WTC11 (cell line): ENCODE results near the gene EIF2S1.

Experiments
- ATF2 ChIP-seq: sonication (generic); formaldehyde crosslinking; IDR thresholded peaks from 2 replicates; pipeline ENCODE4 v1.8.1; 2022; ENCODE audit warnings: low read depth, missing genetic modification reagents, borderline replicate concordance
- CREB1 ChIP-seq: sonication (generic); formaldehyde crosslinking; IDR thresholded peaks from 2 replicates; pipeline ENCODE4 v1.8.0; 2023; ENCODE audit warnings: mild to moderate bottlenecking, missing genetic modification reagents
- FOXK1 ChIP-seq: sonication (generic); formaldehyde crosslinking; IDR thresholded peaks from 2 replicates; pipeline ENCODE4 v1.8.0; 2022; ENCODE audit warnings: mild to moderate bottlenecking, moderate library complexity, missing genetic modification reagents
- FOXP1 ChIP-seq: sonication (generic); formaldehyde crosslinking; IDR thresholded peaks from 2 replicates; pipeline ENCODE4 v1.8.0; 2022; ENCODE audit warnings: missing genetic modification reagents, mild to moderate bottlenecking, moderate library complexity, borderline replicate concordance
- IRF1 ChIP-seq: sonication (generic); formaldehyde crosslinking; IDR thresholded peaks from 2 replicates; pipeline ENCODE4 v1.8.0; 2023; ENCODE audit warnings: missing genetic modification reagents
- NR3C1 ChIP-seq: sonication (generic); formaldehyde crosslinking; conservative IDR thresholded peaks from 2 replicates; pipeline ENCODE4 v1.8.1; 2023; ENCODE audit warnings: low read depth, mild to moderate bottlenecking, missing genetic modification reagents
- SMAD3 ChIP-seq: sonication (generic); formaldehyde crosslinking; IDR thresholded peaks from 2 replicates; pipeline ENCODE4 v1.8.0; 2022; ENCODE audit warnings: missing genetic modification reagents, mild to moderate bottlenecking, borderline replicate concordance
- SP1 ChIP-seq: sonication (generic); formaldehyde crosslinking; conservative IDR thresholded peaks from 2 replicates; pipeline ENCODE4 v1.8.1; 2022; ENCODE audit warnings: missing genetic modification reagents
- TCF7 ChIP-seq: sonication (generic); formaldehyde crosslinking; IDR thresholded peaks from 2 replicates; pipeline ENCODE4 v1.8.0; 2022; ENCODE audit warnings: mild to moderate bottlenecking, low read depth, missing genetic modification reagents, moderate library complexity
- TEAD4 ChIP-seq: sonication (generic); formaldehyde crosslinking; IDR thresholded peaks from 2 replicates; pipeline ENCODE4 v1.8.0; 2022; ENCODE audit warnings: mild to moderate bottlenecking, missing genetic modification reagents
- ZNF671 ChIP-seq: fragments of 250-450 bp; sonication (Bioruptor Pico); IDR thresholded peaks from 2 replicates; pipeline ENCODE4 v1.8.0; 2021; ENCODE audit warnings: mild to moderate bottlenecking
- TF ChIP-seq, protein P1 (sequence below): fragments of 200-600 bp; IDR thresholded peaks from 2 replicates; pipeline ENCODE4 v1.8.0; 2022; ENCODE audit warnings: antibody characterized with exemption
- TF ChIP-seq, protein P2 (sequence below): sonication (generic); formaldehyde crosslinking; IDR thresholded peaks from 2 replicates; pipeline ENCODE4 v1.8.0; 2022; ENCODE audit warnings: mild to moderate bottlenecking, missing genetic modification reagents
- TF ChIP-seq, protein P3 (sequence below): sonication (generic); formaldehyde crosslinking; IDR thresholded peaks from 2 replicates; pipeline ENCODE4 v1.8.1; 2022; ENCODE audit warnings: mild to moderate bottlenecking, moderate library complexity, missing genetic modification reagents

GRCh38 chr14:67357969-67358354 lies 2.2 kb upstream of the EIF2S1 start:
- TF ChIP-seq, protein P1, sequence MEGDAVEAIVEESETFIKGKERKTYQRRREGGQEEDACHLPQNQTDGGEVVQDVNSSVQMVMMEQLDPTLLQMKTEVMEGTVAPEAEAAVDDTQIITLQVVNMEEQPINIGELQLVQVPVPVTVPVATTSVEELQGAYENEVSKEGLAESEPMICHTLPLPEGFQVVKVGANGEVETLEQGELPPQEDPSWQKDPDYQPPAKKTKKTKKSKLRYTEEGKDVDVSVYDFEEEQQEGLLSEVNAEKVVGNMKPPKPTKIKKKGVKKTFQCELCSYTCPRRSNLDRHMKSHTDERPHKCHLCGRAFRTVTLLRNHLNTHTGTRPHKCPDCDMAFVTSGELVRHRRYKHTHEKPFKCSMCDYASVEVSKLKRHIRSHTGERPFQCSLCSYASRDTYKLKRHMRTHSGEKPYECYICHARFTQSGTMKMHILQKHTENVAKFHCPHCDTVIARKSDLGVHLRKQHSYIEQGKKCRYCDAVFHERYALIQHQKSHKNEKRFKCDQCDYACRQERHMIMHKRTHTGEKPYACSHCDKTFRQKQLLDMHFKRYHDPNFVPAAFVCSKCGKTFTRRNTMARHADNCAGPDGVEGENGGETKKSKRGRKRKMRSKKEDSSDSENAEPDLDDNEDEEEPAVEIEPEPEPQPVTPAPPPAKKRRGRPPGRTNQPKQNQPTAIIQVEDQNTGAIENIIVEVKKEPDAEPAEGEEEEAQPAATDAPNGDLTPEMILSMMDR = no peak
- no peak for TF ChIP-seq IRF1 (CRISPR knock-in tag)
- TF ChIP-seq, protein P2, sequence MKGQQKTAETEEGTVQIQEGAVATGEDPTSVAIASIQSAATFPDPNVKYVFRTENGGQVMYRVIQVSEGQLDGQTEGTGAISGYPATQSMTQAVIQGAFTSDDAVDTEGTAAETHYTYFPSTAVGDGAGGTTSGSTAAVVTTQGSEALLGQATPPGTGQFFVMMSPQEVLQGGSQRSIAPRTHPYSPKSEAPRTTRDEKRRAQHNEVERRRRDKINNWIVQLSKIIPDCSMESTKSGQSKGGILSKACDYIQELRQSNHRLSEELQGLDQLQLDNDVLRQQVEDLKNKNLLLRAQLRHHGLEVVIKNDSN (CRISPR knock-in tag) = no peak
- TF ChIP-seq TEAD4 (CRISPR knock-in tag) = no peak
- no peak for TF ChIP-seq FOXK1 (CRISPR knock-in tag)
- TF ChIP-seq NR3C1 (CRISPR knock-in tag) = no peak
- TF ChIP-seq ZNF671 = no peak
- no peak for TF ChIP-seq SMAD3
- TF ChIP-seq CREB1 (CRISPR knock-in tag) = no peak
- TF ChIP-seq ATF2 (CRISPR knock-in tag) = no peak
- TF ChIP-seq, protein P3, sequence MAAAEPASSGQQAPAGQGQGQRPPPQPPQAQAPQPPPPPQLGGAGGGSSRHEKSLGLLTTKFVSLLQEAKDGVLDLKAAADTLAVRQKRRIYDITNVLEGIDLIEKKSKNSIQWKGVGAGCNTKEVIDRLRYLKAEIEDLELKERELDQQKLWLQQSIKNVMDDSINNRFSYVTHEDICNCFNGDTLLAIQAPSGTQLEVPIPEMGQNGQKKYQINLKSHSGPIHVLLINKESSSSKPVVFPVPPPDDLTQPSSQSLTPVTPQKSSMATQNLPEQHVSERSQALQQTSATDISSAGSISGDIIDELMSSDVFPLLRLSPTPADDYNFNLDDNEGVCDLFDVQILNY (CRISPR knock-in tag) = no peak
- no peak for TF ChIP-seq FOXP1 (CRISPR knock-in tag)
- TF ChIP-seq SP1 = no peak
- no peak for TF ChIP-seq TCF7 (CRISPR knock-in tag)
